GM12892 (cell line): ENCODE data around the gene MYOT.

Source experiments
- POLR2A ChIP-seq: IDR thresholded peaks from 2 replicates; pipeline ENCODE4 v1.6.1; 2011; ENCODE audit warnings: low read depth, low read length, control low read depth
- POLR2AphosphoS5 ChIP-seq: IDR thresholded peaks from 2 replicates; pipeline ENCODE4 v1.6.1; 2011; ENCODE audit warnings: low read depth, low read length, control low read depth
- TAF1 ChIP-seq: IDR thresholded peaks from 2 replicates; pipeline ENCODE4 v1.6.1; 2011; ENCODE audit warnings: low read depth, mild to moderate bottlenecking, control low read depth, low read length, borderline replicate concordance

GRCh38 chr5:137826067-137826466, 41.6 kb upstream of the MYOT start:
- no peak for TF ChIP-seq TAF1
- TF ChIP-seq POLR2AphosphoS5, result no peak
- TF ChIP-seq POLR2A, result no peak
